ENCODE measurements around the gene ALG14. TPM values are rescaled to one million over a fixed set of nuclear protein-coding genes. Genes with fewer than 3 reads are reported as not detected.

ALG14 gene
- polyA plus RNA-seq, 1 of the 3 experiments (the other 2 are of a cell fraction) = 2.5 TPM

DNA sequence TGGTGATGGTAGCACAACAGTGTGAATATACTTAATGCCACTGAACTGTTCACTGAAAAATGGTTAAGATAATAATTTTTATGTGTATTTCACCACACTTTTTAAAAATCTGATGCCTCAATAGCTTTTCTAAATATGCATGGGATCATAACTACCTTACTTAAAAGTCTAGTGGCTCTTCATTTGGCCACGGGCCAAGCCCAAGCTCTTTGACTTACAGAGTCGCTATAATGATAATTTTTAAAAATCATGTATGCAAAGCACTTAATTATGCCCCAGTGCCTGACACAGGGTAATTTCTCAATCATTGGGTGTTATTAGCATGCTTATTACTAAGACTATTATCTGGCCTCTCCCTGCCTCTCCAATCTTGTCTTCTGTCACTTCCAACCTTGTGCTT is 138.2 kb downstream of the ALG14 start:
- TF ChIP-seq RAD21 (IDR thresholded peaks at IDR 0.05; ENCODE audit: low read length) (no peak), FOXM1 (IDR thresholded peaks at IDR 0.05; ENCODE audit: low read depth) (no peak), YY1 (IDR thresholded peaks at IDR 0.05; ENCODE audit: low read depth) (no peak), TAF1 (IDR thresholded peaks at IDR 0.05; ENCODE audit: borderline replicate concordance, low read depth, low read length) (no peak), MXI1 (IDR thresholded peaks at IDR 0.05; ENCODE audit: low read depth, low read length) (no peak), EP300 (IDR thresholded peaks at IDR 0.05; ENCODE audit: borderline replicate concordance in 1 of 2, low read depth in 1 of 2, low read length in 1 of 2) (no peak), TEAD4 (IDR thresholded peaks at IDR 0.05; ENCODE audit: borderline replicate concordance, insufficient read depth) (no peak), POLR2AphosphoS5 (IDR thresholded peaks at IDR 0.05; ENCODE audit: low read depth, low read length) (no peak)
- TF ChIP-seq, protein P1, sequence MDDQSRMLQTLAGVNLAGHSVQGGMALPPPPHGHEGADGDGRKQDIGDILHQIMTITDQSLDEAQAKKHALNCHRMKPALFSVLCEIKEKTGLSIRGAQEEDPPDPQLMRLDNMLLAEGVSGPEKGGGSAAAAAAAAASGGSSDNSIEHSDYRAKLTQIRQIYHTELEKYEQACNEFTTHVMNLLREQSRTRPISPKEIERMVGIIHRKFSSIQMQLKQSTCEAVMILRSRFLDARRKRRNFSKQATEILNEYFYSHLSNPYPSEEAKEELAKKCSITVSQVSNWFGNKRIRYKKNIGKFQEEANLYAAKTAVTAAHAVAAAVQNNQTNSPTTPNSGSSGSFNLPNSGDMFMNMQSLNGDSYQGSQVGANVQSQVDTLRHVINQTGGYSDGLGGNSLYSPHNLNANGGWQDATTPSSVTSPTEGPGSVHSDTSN (IDR thresholded peaks at IDR 0.05) = no peak
- TF ChIP-seq, protein P2, sequence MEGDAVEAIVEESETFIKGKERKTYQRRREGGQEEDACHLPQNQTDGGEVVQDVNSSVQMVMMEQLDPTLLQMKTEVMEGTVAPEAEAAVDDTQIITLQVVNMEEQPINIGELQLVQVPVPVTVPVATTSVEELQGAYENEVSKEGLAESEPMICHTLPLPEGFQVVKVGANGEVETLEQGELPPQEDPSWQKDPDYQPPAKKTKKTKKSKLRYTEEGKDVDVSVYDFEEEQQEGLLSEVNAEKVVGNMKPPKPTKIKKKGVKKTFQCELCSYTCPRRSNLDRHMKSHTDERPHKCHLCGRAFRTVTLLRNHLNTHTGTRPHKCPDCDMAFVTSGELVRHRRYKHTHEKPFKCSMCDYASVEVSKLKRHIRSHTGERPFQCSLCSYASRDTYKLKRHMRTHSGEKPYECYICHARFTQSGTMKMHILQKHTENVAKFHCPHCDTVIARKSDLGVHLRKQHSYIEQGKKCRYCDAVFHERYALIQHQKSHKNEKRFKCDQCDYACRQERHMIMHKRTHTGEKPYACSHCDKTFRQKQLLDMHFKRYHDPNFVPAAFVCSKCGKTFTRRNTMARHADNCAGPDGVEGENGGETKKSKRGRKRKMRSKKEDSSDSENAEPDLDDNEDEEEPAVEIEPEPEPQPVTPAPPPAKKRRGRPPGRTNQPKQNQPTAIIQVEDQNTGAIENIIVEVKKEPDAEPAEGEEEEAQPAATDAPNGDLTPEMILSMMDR (IDR thresholded peaks at IDR 0.05) = no peak
- TF ChIP-seq, protein P3, sequence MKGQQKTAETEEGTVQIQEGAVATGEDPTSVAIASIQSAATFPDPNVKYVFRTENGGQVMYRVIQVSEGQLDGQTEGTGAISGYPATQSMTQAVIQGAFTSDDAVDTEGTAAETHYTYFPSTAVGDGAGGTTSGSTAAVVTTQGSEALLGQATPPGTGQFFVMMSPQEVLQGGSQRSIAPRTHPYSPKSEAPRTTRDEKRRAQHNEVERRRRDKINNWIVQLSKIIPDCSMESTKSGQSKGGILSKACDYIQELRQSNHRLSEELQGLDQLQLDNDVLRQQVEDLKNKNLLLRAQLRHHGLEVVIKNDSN (IDR thresholded peaks at IDR 0.05; ENCODE audit: borderline replicate concordance, low read depth) = no peak
- TF ChIP-seq, protein P4, sequence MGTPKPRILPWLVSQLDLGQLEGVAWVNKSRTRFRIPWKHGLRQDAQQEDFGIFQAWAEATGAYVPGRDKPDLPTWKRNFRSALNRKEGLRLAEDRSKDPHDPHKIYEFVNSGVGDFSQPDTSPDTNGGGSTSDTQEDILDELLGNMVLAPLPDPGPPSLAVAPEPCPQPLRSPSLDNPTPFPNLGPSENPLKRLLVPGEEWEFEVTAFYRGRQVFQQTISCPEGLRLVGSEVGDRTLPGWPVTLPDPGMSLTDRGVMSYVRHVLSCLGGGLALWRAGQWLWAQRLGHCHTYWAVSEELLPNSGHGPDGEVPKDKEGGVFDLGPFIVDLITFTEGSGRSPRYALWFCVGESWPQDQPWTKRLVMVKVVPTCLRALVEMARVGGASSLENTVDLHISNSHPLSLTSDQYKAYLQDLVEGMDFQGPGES (IDR thresholded peaks at IDR 0.05; ENCODE audit: low read depth, low read length) = no peak
- Histone ChIP-seq H3K4me3 (ENCODE audit: low read depth in 2 of 2, low read length in 1 of 2) (no peak overlapping the region), H3K9ac (no peak overlapping the region), H3K4me1 (ENCODE audit: control insufficient read depth in 1 of 2, insufficient read depth in 2 of 2, low read depth in 1 of 2, low read length in 1 of 2) (peaks cover 6 to 38% of the 10 kb centered on the region in 2 experiments), H3K9me3 (no peaks in the 10 kb centered on the region), H3F3A (replicated peaks; ENCODE audit: insufficient read depth) (peaks cover 13% of the 10 kb centered on the region), H3K27me3 (ENCODE audit: insufficient read depth) (no peaks in the 10 kb centered on the region), H3K9me2 (no peaks in the 10 kb centered on the region), H4K20me1 (ENCODE audit: insufficient read depth) (no peaks in the 10 kb centered on the region), H3K27ac (ENCODE audit: low read depth in 2 of 2, low read length in 1 of 2) (peak overlapping the region in 1 of 2 experiments; percentile 48; a peak in 2 of 4 replicates), H3K4me2 (peak overlapping the region; percentile 7; the same call in 1 of the 2 replicates), H3K36me3 (replicated peaks in 1 of 2; ENCODE audit: control insufficient read depth in 1 of 2, insufficient read depth in 2 of 2, low read length in 1 of 2) (peaks cover 0 to 10% of the 10 kb centered on the region in 2 experiments), H2AFZ (ENCODE audit: low read depth) (no peak overlapping the region), H3K79me2 (ENCODE audit: insufficient read depth) (0 out of 2 replicates have a peak, but pooled peaks cover under 1% of the 10 kb centered on the region)
- 83% methylated on average over 2 of the region's 2 CpGs for WGBS (ENCODE audit: low lambda C conversion rate)
- ChIA-PET CTCF (interaction anchor here (1.0 to 1.2 kb wide), 2 partner anchors 80 to 107 kb away, joined by 6 read pairs; no protein-coding TSS in a partner anchor), POLR2A (no interaction called here)
- no peak for DNase-seq

All from SK-N-SH (cell line).